ENCODE data around the gene DLG2.

The DLG2 gene

GRCh38 chr11:84234462-84235202 is 1392.5 kb downstream of the DLG2 start:
- DNase-seq: no peak

DNA sequence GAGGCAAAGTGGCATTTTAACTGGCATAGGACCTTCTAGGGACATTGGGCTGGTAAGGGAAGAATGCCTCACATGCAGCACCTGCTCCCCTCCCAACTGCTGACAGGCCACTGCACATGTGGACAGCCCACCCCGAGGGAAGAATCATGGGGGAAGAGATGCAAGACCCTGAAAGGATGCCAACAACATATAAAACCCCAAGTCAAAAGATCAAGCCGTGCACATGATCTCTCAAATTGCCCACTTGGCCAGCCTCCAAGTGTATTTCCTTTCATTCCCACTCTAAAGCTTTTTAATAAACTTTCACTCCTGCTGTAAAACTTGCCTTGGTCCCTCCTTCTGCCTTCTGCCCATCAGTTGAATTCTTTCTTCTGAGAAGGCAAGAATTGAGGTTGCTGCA is 1393.1 kb downstream of the DLG2 start:
- DNase-seq: no peak

DNA sequence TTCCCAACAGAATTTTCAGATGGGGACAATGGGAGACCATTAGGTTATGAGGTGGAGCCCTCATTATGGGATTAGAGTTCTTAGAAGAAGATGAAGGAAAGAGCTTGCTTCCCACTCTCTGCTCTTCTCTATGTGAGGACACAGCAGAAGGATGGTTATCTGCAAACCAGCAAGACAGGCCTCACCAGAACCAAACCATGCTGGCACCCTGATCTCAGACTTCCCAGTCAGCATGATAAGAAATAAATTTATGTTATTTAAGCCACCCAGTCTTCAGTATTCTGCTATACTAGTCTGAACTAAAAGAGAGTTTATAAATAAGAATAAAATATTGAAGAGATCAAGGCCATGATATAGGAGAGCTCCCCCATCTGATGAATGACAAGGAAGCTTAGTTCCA is 1394.6 kb downstream of the DLG2 start:
- DNase-seq: no peak

- no peak for DNase-seq
Measured at GRCh38 chr11:84230402-84230801, 1396.7 kb downstream of the DLG2 start.

DNA sequence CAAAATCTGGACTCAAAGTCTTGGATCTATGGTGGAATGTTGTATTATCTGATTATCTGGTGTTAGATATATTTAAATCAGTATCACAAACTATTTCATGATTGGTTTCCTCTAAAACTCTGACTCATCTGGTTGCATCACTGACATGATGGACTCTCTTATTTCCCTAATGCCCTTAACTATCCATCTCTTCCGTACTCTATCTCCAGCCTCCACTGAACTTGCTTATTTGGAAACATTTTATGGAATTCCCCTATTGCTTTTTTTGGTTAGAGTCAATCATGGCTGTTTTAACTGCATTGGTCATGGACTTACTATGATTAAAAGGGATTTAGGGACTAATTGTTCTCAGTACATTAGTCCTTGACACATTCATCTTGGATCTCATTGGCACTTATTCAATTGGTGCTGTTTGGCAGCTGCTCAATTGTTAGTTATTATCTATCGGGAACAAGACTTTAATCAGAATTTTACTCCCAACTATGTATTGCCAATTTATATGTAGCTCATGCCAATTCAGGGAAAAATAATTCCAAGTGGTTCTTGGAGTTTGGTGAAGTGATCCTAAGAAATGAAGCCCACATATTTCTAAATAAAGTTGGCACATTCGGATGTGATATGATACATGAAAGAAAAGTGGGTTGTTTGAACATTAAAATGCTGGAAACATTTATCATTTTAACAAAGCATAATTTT is 1399.0 kb downstream of the DLG2 start:
- no peak for DNase-seq

- no peak for DNase-seq
Measured at GRCh38 chr11:84224042-84224441, 1403.1 kb downstream of the DLG2 start.

- DNase-seq: no peak
Measured at GRCh38 chr11:84218318-84218717, 1408.8 kb downstream of the DLG2 start.

GRCh38 chr11:84215672-84216071 is 1411.5 kb downstream of the DLG2 start:
- no peak for DNase-seq

DNA sequence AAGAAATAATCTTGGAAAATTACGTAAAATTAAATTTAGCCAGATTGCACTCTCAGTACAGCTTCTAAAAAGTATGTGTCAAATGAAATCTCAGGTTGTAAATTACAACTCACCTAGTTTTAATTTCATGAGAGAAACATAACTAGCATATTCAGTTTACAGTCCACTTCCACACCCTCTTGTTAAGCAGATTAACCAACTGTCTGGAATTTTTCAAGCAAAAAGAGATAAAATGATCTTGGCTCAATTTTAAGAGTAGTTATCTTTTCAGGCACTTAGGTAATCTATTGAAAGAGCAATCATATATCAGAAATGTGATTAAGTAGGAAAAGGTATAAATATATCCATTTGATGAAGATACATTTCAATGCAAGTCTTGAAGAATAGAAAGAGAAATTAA is 1412.6 kb downstream of the DLG2 start:
- DNase-seq: no peak

DNA sequence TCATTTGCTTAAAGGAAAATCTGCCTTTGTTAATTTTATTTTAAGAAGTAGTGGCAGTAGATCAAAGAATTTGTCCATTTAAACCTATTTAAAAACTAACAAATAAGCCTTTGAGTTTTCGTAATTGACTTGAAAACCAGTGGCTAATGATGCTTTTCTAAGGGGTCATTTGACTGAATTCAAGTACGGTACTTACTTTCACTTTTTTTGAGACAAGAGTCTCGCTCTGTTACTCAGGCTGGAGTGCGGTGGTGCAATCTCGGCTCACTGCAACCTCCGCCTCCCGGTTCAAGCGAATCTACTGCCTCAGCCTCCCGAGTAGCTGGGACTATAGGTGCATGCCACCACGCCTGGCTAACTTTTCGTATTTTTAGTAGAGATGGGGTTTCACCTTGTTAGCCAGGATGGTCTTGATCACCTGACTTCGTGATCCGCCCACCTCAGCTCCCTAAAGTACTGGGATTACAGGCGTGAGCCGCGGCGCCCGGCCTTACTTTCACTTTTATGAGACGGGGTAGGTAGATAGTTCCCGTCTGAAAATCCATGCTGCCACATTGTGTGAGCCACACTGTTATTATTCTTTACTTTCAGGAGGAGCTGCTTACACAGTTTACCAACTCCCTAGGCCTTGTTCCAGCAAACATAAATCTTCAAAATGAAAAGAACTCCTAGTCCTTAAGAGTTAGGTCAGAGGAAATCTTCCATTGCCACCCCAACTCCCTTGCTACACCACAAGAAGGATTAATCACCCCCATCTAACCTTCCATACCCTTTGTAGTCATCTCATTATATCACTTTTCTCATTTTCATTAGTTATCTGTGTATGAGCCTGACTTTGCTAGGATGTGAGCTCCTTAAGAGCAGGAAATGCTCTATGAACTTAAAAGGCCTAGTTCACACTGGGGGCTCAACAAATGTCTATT is 1414.4 kb downstream of the DLG2 start:
- no peak for DNase-seq

GRCh38 chr11:84211896-84212295 is 1415.2 kb downstream of the DLG2 start:
- DNase-seq: no peak

DNA sequence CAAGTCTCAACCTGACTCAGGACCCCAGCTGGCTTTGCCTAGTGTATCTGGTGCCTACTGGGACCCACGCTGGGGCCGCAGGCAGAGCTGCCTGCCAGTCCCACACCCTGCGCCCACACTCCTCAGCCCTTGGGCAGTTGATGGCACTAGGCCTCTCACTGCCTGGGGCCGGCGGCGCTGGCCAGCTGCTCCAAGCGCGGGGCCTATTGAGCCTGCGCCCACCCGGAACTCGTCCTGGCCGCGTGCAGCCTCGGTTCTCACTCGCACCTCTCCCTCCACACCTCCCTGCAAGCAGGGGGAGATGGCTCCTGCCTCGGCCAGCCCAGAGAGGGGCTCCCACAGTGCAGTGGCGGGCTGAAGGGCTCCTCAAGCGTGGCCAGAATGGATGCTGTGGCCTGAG is 1432.4 kb downstream of the DLG2 start:
- DNase-seq: no peak

DNA sequence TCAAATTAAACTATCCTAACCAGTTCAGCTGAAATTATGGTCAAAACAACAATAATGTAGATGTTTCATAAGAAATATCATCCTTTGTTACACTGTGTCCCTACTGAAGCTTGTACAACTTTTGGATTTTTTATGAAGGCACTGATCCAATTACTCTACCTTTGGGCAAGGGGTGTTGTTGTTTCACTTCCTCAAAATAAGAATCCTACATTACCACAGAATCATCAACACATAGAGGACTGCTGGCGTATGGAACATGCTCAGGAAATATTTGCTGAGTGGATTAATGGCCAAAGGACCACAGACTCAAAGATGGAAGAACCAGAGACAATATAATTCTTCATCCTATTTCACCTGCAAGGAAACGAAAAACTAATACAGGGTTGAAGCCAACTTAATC is 1433.4 kb downstream of the DLG2 start:
- no peak for DNase-seq

DNA sequence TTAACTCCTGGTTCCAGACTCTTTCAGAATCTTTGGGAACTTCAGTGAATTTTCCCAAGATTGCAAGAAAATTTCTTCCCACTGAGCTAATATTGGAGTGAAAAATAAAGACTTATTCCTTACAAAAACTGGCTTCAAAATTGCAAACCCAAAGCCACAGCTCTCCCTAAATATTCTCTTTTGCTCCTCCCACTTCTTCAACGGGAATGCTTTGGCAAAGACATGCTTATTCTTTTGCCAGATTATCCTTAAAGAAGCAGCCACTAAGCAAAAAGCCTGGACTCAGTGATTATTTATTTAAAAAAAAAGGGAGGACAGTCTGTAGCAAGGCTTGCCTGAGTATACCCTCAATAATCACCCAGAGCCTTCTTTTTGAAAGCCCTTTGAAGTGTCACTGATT is 1438.6 kb downstream of the DLG2 start:
- no peak for DNase-seq

- DNase-seq: no peak
Measured at GRCh38 chr11:84173078-84173477, 1454.1 kb downstream of the DLG2 start.

GRCh38 chr11:84165139-84165538 is 1462.0 kb downstream of the DLG2 start:
- DNase-seq: no peak

GRCh38 chr11:84164728-84165127 is 1462.4 kb downstream of the DLG2 start:
- DNase-seq: no peak

- DNase-seq: no peak
Measured at GRCh38 chr11:84163116-84163515, 1464.0 kb downstream of the DLG2 start.

- DNase-seq: no peak
Measured at GRCh38 chr11:84157639-84158038, 1469.5 kb downstream of the DLG2 start.

- no peak for DNase-seq
Measured at GRCh38 chr11:84146826-84147225, 1480.3 kb downstream of the DLG2 start.

GRCh38 chr11:84145616-84146185 is 1481.4 kb downstream of the DLG2 start:
- DNase-seq: no peak

GRCh38 chr11:84144531-84144930 is 1482.6 kb downstream of the DLG2 start:
- DNase-seq: no peak

- no peak for DNase-seq
Measured at GRCh38 chr11:84142411-84142810, 1484.7 kb downstream of the DLG2 start.
